Spleen (tissue), 11 donors: ENCODE data around the gene CCPG1. TPM values are rescaled to one million over a fixed set of nuclear protein-coding genes. Genes with fewer than 3 reads are reported as not detected.
A peak's percentile ranks its signal among the peaks of the same experiment; 100 is the strongest.

Experiments used
- DNase-seq: peaks from one replicate; pipeline ENCODE4 v3.0.0-alpha.2; 2020
- H3K27ac ChIP-seq, 8 donors: fragments of 200-600 bp; sonication (generic) in 7 of 8; 1 replicate in 4 of 8; 2 replicates in 4 of 8; pipeline versions ENCODE4 v1.5.0 to v1.8.0; 2016 to 2021; ENCODE audit warnings: inconsistent platforms in 4 of 8, mild to moderate bottlenecking in 4 of 8, moderate library complexity in 1 of 8
- H3K27me3 ChIP-seq, 7 donors: fragments of 200-600 bp; sonication (generic) in 6 of 7; replicated peaks in 1 of 7; 1 replicate in 4 of 7; 2 replicates in 3 of 7; pipeline versions ENCODE4 v1.5.0 to v1.8.0; 2016 to 2021; ENCODE audit warnings: inconsistent platforms in 3 of 7, mild to moderate bottlenecking in 1 of 7
- H3K36me3 ChIP-seq, 6 donors: fragments of 200-600 bp; sonication (generic) in 5 of 6; 1 replicate in 4 of 6; 2 replicates in 2 of 6; pipeline versions ENCODE4 v1.5.0 to v1.8.0; 2016 to 2021; ENCODE audit warnings: inconsistent platforms in 2 of 6
- H3K4me1 ChIP-seq, 6 donors: fragments of 200-600 bp; sonication (generic) in 5 of 6; 1 replicate in 3 of 6; 2 replicates in 3 of 6; pipeline versions ENCODE4 v1.5.0 to v1.8.0; 2016 to 2021; ENCODE audit warnings: inconsistent platforms in 3 of 6
- H3K4me3 ChIP-seq, 8 donors: fragments of 200-600 bp; sonication (generic) in 7 of 8; 1 replicate in 4 of 8; 2 replicates in 4 of 8; pipeline versions ENCODE4 v1.5.0 to v1.8.0; 2016 to 2021; ENCODE audit warnings: inconsistent platforms in 4 of 8, mild to moderate bottlenecking in 4 of 8, moderate library complexity in 2 of 8
- H3K9me3 ChIP-seq, 8 donors: fragments of 200-600 bp; sonication (generic) in 7 of 8; 1 replicate in 4 of 8; 2 replicates in 4 of 8; pipeline versions ENCODE4 v1.5.0 to v1.8.0; 2016 to 2021; ENCODE audit warnings: inconsistent platforms in 4 of 8
- POLR2A ChIP-seq, 3 donors: fragments of 450-650 bp; IDR thresholded peaks; one replicate each; pipeline ENCODE4 v1.5.1; 2017; ENCODE audit warnings: antibody characterized with exemption in 3 of 3, mild to moderate bottlenecking in 1 of 3
- POLR2AphosphoS5 ChIP-seq, 3 donors: sonication (generic); formaldehyde crosslinking; IDR thresholded peaks; one replicate each; pipeline ENCODE4 v1.5.1; 2017; ENCODE audit warnings: antibody characterized with exemption in 3 of 3
- WGBS, 5 donors: extraction: QIAGEN DNeasy Blood & Tissue Kit in 3 of 5; methylation state at CpG; one replicate each; pipeline versions ENCODE4 v1.1.5 to v1.1.7; 2013 to 2018; 5-methylcytosine and 5-hydroxymethylcytosine counted together
- intact Hi-C: fragments of 100-400 bp; cut with DNase I; formaldehyde crosslinking; loops from one replicate; pipeline ENCODE4 v1.15.0; 2023; ENCODE audit warnings: low total_unique reads
- polyA plus RNA-seq, 3 donors: library from polyadenylated mRNA; stranded (reverse); fragments of 200-250 nt; gene quantifications; one replicate each; pipeline ENCODE4 v1.2.1, GENCODE V29; 2013
- total RNA-seq, 7 donors: library from RNA; depleted of rRNA in 3 of 7; stranded (reverse); fragments of >200 nt in 3 of 7; fragmentation: NEBNext Ultra II Directional in 4 of 7; extraction: Animal tissue kit (Norgen Biotek cat#: 25700) in 4 of 7; gene quantifications; one replicate each; pipeline versions ENCODE4 v1.1.0 to v1.2.1, GENCODE V29; 2016 to 2021
- TF ChIP-seq, protein P1 (sequence below), 11 experiments: fragments of 200-600 bp in 7 of 11; fragments of 450-650 bp in 4 of 11; sonication (generic) in 4 of 11; IDR thresholded peaks in 8 of 11; conservative IDR thresholded peaks in 3 of 11; 1 replicate in 7 of 11; 2 replicates in 4 of 11; pipeline versions ENCODE4 v1.4.0 to v1.8.0; 2016 to 2021; ENCODE audit warnings: antibody characterized with exemption in 11 of 11, inconsistent platforms in 4 of 11, mild to moderate bottlenecking in 1 of 11
- donor health status: healthy with polysubstance abuse.
- donor health status: DM: no; HTN: no; CAD: no; lungs with moderate emphysema.
- donor health status: DM: no; HTN: no; CAD: no.
- donor health status: Bipolar disorder and iron deficiency.
- donor health status: healthy.
- donor health status: DM: no; HTN: no; CAD: no.
- donor health status: DM: yes; HTN: yes; CAD: no.

The CCPG1 gene
- total and polyA plus RNA-seq, 10 donors: 9.5 to 103 (median 65.0) TPM

GRCh38 chr15:55398243-55398642 is 9.9 kb downstream of the CCPG1 start:
- H3K9me3 ChIP-seq: no peaks in the 10 kb centered on the region
- no peak for TF ChIP-seq POLR2AphosphoS5 (IDR thresholded peaks at IDR 0.05)
- TF ChIP-seq POLR2A (IDR thresholded peaks at IDR 0.05): no peak
- TF ChIP-seq, protein P1, sequence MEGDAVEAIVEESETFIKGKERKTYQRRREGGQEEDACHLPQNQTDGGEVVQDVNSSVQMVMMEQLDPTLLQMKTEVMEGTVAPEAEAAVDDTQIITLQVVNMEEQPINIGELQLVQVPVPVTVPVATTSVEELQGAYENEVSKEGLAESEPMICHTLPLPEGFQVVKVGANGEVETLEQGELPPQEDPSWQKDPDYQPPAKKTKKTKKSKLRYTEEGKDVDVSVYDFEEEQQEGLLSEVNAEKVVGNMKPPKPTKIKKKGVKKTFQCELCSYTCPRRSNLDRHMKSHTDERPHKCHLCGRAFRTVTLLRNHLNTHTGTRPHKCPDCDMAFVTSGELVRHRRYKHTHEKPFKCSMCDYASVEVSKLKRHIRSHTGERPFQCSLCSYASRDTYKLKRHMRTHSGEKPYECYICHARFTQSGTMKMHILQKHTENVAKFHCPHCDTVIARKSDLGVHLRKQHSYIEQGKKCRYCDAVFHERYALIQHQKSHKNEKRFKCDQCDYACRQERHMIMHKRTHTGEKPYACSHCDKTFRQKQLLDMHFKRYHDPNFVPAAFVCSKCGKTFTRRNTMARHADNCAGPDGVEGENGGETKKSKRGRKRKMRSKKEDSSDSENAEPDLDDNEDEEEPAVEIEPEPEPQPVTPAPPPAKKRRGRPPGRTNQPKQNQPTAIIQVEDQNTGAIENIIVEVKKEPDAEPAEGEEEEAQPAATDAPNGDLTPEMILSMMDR (IDR thresholded peaks at IDR 0.05 in 8 of 11, conservative IDR thresholded peaks at IDR 0.05 in 3 of 11): no peak
- H3K4me3 ChIP-seq: no peak overlapping the region
- intact Hi-C loops: no loop called here
- H3K27me3 ChIP-seq: no peaks in the 10 kb centered on the region
- 93 to 97% (median 96%) methylated on average over 5 of the region's 5 CpGs for WGBS, 5 donors
- H3K4me1 ChIP-seq: peaks cover 3 to 89% (median 29%) of the 10 kb centered on the region in 6 donors
- DNase-seq: no peak
- H3K27ac ChIP-seq: no peak overlapping the region
- H3K36me3 ChIP-seq: peaks cover 0 to 28% (median 0%) of the 10 kb centered on the region in 6 donors

DNA sequence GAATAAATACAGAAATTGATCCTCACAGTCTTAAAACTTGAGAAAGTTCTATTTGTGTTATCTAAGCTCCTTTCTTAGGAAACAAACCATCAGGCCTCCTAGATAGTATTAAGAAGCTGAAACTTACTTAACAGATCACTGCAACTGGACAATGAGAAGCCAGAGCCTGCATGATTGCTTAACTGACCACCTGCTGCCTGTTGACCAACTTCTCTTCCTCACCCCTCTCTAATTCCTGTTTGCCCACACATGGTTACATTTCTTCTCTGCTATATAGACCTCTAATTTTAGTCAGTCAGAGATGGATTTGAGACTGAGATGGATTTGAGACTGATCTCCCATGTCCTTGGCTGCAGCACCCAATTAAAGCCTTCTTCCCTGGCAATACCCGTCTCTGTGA is 13.5 kb downstream of the CCPG1 start:
- H3K4me3 ChIP-seq: peak overlapping the region in 1 of 8 donors; percentile 17
- no peaks in the 10 kb centered on the region for H3K27me3 ChIP-seq
- no peak for DNase-seq
- H3K36me3 ChIP-seq: peaks cover 0 to 31% (median 0%) of the 10 kb centered on the region in 6 donors
- no peaks in the 10 kb centered on the region for H3K9me3 ChIP-seq
- 79 to 100% (median 96%) methylated on average over 1 of the region's 1 CpG for WGBS, 5 donors
- peaks cover 0 to 57% (median 9%) of the 10 kb centered on the region in 6 donors for H3K4me1 ChIP-seq
- H3K27ac ChIP-seq: peak overlapping the region in 7 of 8 donors; percentile 20 to 83 (median 75)
- intact Hi-C loops: no loop called here
- TF ChIP-seq, protein P1 (IDR thresholded peaks at IDR 0.05 in 8 of 11, conservative IDR thresholded peaks at IDR 0.05 in 3 of 11): no peak
- peak in 1 of 3 donors; percentile 55 for TF ChIP-seq POLR2AphosphoS5 (IDR thresholded peaks at IDR 0.05)

- intact Hi-C loops: no loop called here
- TF ChIP-seq, protein P1 (IDR thresholded peaks at IDR 0.05 in 8 of 11, conservative IDR thresholded peaks at IDR 0.05 in 3 of 11): no peak
- no peak for TF ChIP-seq POLR2AphosphoS5 (IDR thresholded peaks at IDR 0.05)
- TF ChIP-seq POLR2A (IDR thresholded peaks at IDR 0.05): no peak
Measured at GRCh38 chr15:55389264-55389607, 18.9 kb downstream of the CCPG1 start.

GRCh38 chr15:55387027-55387426 is 21.1 kb downstream of the CCPG1 start:
- Histone ChIP-seq H3K36me3 (peaks cover 0 to 79% (median 30%) of the 10 kb centered on the region in 6 donors), H3K9me3 (no peaks in the 10 kb centered on the region), H3K4me1 (peaks cover 0 to 4% (median 0%) of the 10 kb centered on the region in 6 donors), H3K4me3 (no peak overlapping the region), H3K27ac (no peak overlapping the region), H3K27me3 (no peaks in the 10 kb centered on the region)
- intact Hi-C loops: no loop called here
- TF ChIP-seq POLR2A (IDR thresholded peaks at IDR 0.05) (no peak), POLR2AphosphoS5 (IDR thresholded peaks at IDR 0.05) (no peak)
- TF ChIP-seq, protein P1 (IDR thresholded peaks at IDR 0.05 in 8 of 11, conservative IDR thresholded peaks at IDR 0.05 in 3 of 11): no peak
- no peak for DNase-seq

More at GRCh38 chr15:55389264-55389607, 18.9 kb downstream of the CCPG1 start:
- DNase-seq: no peak
- no peak overlapping the region for H3K27ac ChIP-seq
- no peak overlapping the region for H3K4me3 ChIP-seq
- H3K9me3 ChIP-seq: no peaks in the 10 kb centered on the region
- H3K36me3 ChIP-seq: peaks cover 0 to 57% (median 19%) of the 10 kb centered on the region in 6 donors
- no peaks in the 10 kb centered on the region for H3K27me3 ChIP-seq
- peaks cover 0 to 13% (median 3%) of the 10 kb centered on the region in 6 donors for H3K4me1 ChIP-seq
